GM12878 (cell line): ENCODE measurements around the gene TTLL13. TPM values are rescaled to one million over a fixed set of nuclear protein-coding genes. Genes with fewer than 3 reads are reported as not detected.
"Not testable (repeated sequence)": the region's sequence is repeated elsewhere in the genome, so short reads cannot be mapped to it uniquely, and the experiment has no call there.

Experiments used
- ATAC-seq: fragments of 200-7000 bp; cut with Tn5 transposase; 3 replicates; pipeline ENCODE4 v1.9.1; 2020; ENCODE audit warnings: mild to moderate bottlenecking, moderate library complexity
- BruUV-seq: library from RNA; stranded (reverse); fragments of 400-500 nt; replicated peaks from 2 replicates; lab custom pipeline; 2021; lab: Mats Ljungman, UMichigan
- CTCF ChIA-PET: fragments of 300-600 bp; sonication (Branson Sonifier 250); formaldehyde crosslinking; extraction: SDS; loops from one replicate; lab custom pipeline; 2021; ENCODE audit warnings: inconsistent platforms; lab: Yijun Ruan, JAX
- POLR2A ChIA-PET: fragments of 350-600 bp; formaldehyde crosslinking; extraction: SDS; loops from one replicate; lab custom pipeline; 2021; ENCODE audit warnings: inconsistent platforms; lab: Charles Lee
- RAD21 ChIA-PET: fragments of 300-600 bp; sonication (Branson Sonifier 250); formaldehyde crosslinking; loops from one replicate; lab custom pipeline; 2023; ENCODE audit warnings: antibody characterized with exemption; ENCODE audit not compliant: unreplicated experiment; lab: Charles Lee
- SMC1A ChIA-PET: fragments of 300-600 bp; sonication (Branson Sonifier 250); formaldehyde crosslinking; loops from one replicate; lab custom pipeline; 2023; ENCODE audit not compliant: unreplicated experiment, uncharacterized antibody; lab: Charles Lee
- DNase-seq: peaks from one replicate; pipeline ENCODE4 v3.0.0-alpha.2; 2011; ENCODE audit warnings: low read depth, low spot score
- FAIRE-seq: peaks from 3 replicates; lab custom pipeline; 2011; peaks lifted over from hg19 to GRCh38; lab: Jason Lieb, UNC
- H2AFZ ChIP-seq: 2 replicates; pipeline ENCODE4 v1.6.0; 2011; ENCODE audit warnings: low read depth, low read length, control low read depth; ENCODE audit not compliant: control insufficient read depth
- H3K27ac ChIP-seq: 2 replicates; pipeline ENCODE4 v1.5.1; 2011; ENCODE audit warnings: control low read depth; ENCODE audit not compliant: control insufficient read depth, insufficient read depth
- H3K27me3 ChIP-seq, 2 experiments: replicated peaks in 1 of 2; 2 replicates each; pipeline versions ENCODE4 v1.6.0 to v1.6.1; 2011; ENCODE audit warnings: low read length in 1 of 2; ENCODE audit not compliant: control insufficient read depth in 2 of 2, insufficient read depth in 2 of 2
- H3K36me3 ChIP-seq, 2 experiments: 2 replicates each; pipeline ENCODE4 v1.5.1; 2011; ENCODE audit warnings: low read length in 1 of 2; ENCODE audit not compliant: control insufficient read depth in 2 of 2, insufficient read depth in 2 of 2
- H3K4me1 ChIP-seq: 2 replicates; pipeline ENCODE4 v1.6.1; 2011; ENCODE audit warnings: mild to moderate bottlenecking, low read length, moderate library complexity, mixed read lengths; ENCODE audit not compliant: control insufficient read depth, insufficient read depth
- H3K4me2 ChIP-seq: 2 replicates; pipeline ENCODE4 v1.6.0; 2011; ENCODE audit warnings: control low read depth; ENCODE audit not compliant: control insufficient read depth, insufficient read depth
- H3K4me3 ChIP-seq: fragments of 200-600 bp; sonication (generic); 2 replicates; pipeline ENCODE4 v1.5.1; 2016
- H3K79me2 ChIP-seq: 2 replicates; pipeline ENCODE4 v1.6.0; 2011; ENCODE audit warnings: low read length; ENCODE audit not compliant: control insufficient read depth, insufficient read depth
- H3K9ac ChIP-seq: 2 replicates; pipeline ENCODE4 v1.8.0; 2011; ENCODE audit warnings: low read length, control low read depth, mixed read lengths; ENCODE audit not compliant: control insufficient read depth, insufficient read depth
- H3K9me3 ChIP-seq: replicated peaks from 3 replicates; pipeline ENCODE4 v1.5.1; 2011; ENCODE audit warnings: mild to moderate bottlenecking, low read length; ENCODE audit not compliant: control insufficient read depth, insufficient read depth
- H4K20me1 ChIP-seq: 2 replicates; pipeline ENCODE4 v1.6.0; 2011; ENCODE audit not compliant: control insufficient read depth, insufficient read depth
- KLF5 ChIP-seq: fragments of 450-650 bp; IDR thresholded peaks from 2 replicates; pipeline ENCODE4 v1.6.1; 2014; ENCODE audit warnings: mild to moderate bottlenecking; ENCODE audit not compliant: partially characterized antibody
- SIN3A ChIP-seq: IDR thresholded peaks from 2 replicates; pipeline ENCODE4 v1.6.1; 2012; ENCODE audit warnings: low read depth, low read length, improper control_type of control experiment
- SMAD5 ChIP-seq: IDR thresholded peaks from 2 replicates; pipeline ENCODE4 v1.6.1; 2016; ENCODE audit warnings: antibody characterized with exemption, low read depth
- WGBS: methylation state at CpG from one replicate; pipeline ENCODE4 v1.1.6; 2016; ENCODE audit warnings: low lambda C conversion rate; ENCODE audit not compliant: insufficient replicate concordance, insufficient coverage; ENCODE audit errors: missing lambda C conversion rate; 5-methylcytosine and 5-hydroxymethylcytosine counted together
- in situ Hi-C: fragments of 300-500 bp; cut with MboI; formaldehyde crosslinking; loops from 9 replicates; pipeline ENCODE4 v1.14.3; 2018; ENCODE audit warnings: mixed read lengths
- intact Hi-C: fragments of 100-400 bp; cut with micrococcal nuclease; formaldehyde crosslinking; loops from one replicate; pipeline ENCODE4 v1.14.2; 2022; ENCODE audit not compliant: unreplicated experiment
- polyA plus RNA-seq, 11 experiments: library from polyadenylated mRNA; depleted of rRNA in 4 of 11; unstranded in 6 of 11; stranded (reverse) in 5 of 11; fragments of >200 nt; fragmentation: Nextera tagmentation in 4 of 11; fragmentation: Illumina TruSeq in 1 of 11; extraction: Ambion mirVana in 4 of 11; extraction: Trizol in 1 of 11; gene quantifications; 1 replicate in 1 of 11; 2 replicates in 10 of 11; pipeline versions ENCODE4 v1.2.1 to v1.2.3, GENCODE V29; 2011 to 2016; ENCODE audit warnings: inconsistent platforms in 2 of 11, missing spikeins in 2 of 11, low read depth in 1 of 11
- total RNA-seq, 4 experiments: library from RNA; depleted of rRNA in 3 of 4; stranded (reverse); fragments of >200 nt in 3 of 4; fragmentation: Illumina TruSeq in 1 of 4; extraction: Trizol in 1 of 4; gene quantifications; 2 replicates each; pipeline versions ENCODE4 v1.2.1 to v1.2.3, GENCODE V29; 2013 to 2021

The TTLL13 gene
- total and polyA plus RNA-seq, 10 of the 15 experiments (the other 5 are each of a cell fraction or from before 2014, with no cell fraction given) = 0.03 to 0.32 (median 0.13) TPM; not detected in 1

DNA sequence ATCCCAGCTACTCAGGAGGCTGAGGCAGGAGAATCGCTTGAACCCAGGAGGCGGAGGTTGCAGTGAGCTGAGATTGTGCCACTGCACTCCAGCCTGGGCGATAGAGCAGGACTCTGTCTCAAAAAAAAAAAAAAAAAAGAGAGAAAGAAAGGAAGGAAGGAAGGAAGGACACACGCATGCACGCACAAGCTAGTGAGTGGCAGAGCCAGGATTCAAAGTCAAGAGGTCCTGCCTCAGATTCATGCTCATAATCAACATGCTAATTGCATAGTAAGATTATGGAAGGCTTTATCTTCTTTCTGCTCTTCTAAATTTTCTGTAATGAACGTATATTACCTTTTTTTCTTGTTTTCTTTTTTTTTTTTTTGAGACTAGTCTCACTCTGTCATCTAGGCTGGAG is 11.4 kb downstream of the TTLL13 start:
- H3K9me3 ChIP-seq, H3K36me3 ChIP-seq, H3K9ac ChIP-seq, H3K79me2 ChIP-seq, FAIRE-seq, BruUV-seq, H3K4me3 ChIP-seq, intact Hi-C loops, RAD21 ChIA-PET, H3K4me2 ChIP-seq, ATAC-seq, DNase-seq, H3K27ac ChIP-seq, in situ Hi-C loops, H2AFZ ChIP-seq, H3K27me3 ChIP-seq, H4K20me1 ChIP-seq: not testable (repeated sequence)
- POLR2A ChIA-PET = interaction anchor here (0.7 to 1.6 kb wide), 3 partner anchors 56 to 330 kb away, joined by 3 to 6 read pairs (median 4); no protein-coding TSS in a partner anchor
- SMC1A ChIA-PET = interaction anchor here (0.9 to 1.5 kb wide), 4 partner anchors 12 to 117 kb away, joined by 3 read pairs; no protein-coding TSS in a partner anchor
- WGBS = 100% methylated on average over 3 of the region's 6 CpGs
- H3K4me1 ChIP-seq = peaks cover 34% of the 10 kb centered on the region
- CTCF ChIA-PET = interaction anchor here (0.6 to 3.6 kb wide), 3 partner anchors 28 to 237 kb away, joined by 3 to 10 read pairs (median 4); partner anchors contain the start of genes CIB1 and GDPGP1

DNA sequence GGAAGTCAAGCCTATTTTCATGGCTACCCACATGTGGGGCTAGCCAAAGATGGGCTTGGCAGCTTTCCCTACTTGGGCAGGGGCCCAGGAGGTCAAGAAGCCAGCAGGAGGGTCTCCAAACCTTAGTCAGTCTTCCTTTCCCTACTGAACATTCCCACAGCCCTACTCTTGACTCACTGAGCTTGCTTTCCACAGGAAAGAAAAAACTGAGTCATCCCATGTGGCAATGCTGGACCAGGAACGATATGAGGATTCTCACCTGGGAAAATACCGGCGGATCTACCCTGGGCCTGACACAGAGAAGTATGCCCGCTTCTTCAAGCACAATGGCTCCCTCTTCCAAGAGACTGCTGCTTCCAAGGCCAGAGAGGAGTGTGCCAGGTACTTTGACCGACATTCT is 12.5 kb downstream of the TTLL13 start:
- intact Hi-C loops = no loop called here

More for the DNA sequence above, 12.5 kb downstream of the TTLL13 start:
- BruUV-seq = no TSS peak
- ATAC-seq = no peak
- H3K36me3 ChIP-seq = no peaks in the 10 kb centered on the region
- H3K4me3 ChIP-seq = no peak overlapping the region
- ChIA-PET POLR2A (interaction anchor here (0.6 to 2.1 kb wide), 5 partner anchors 12 to 57 kb away, joined by 3 to 25 read pairs (median 5); partner anchors contain the start of genes CIB1, GDPGP1 and TTLL13), SMC1A (interaction anchor here (0.9 to 1.7 kb wide), 7 partner anchors 11 to 118 kb away, joined by 3 to 4 read pairs (median 3); no protein-coding TSS in a partner anchor), RAD21 (no interaction called here), CTCF (interaction anchor here (0.7 to 3.6 kb wide), 3 partner anchors 29 to 111 kb away, joined by 3 to 10 read pairs (median 7); partner anchors contain the start of genes CIB1 and GDPGP1)
- no peak overlapping the region for H3K4me2 ChIP-seq
- H3K27ac ChIP-seq = no peak overlapping the region
- peaks cover 18% of the 10 kb centered on the region for H3K79me2 ChIP-seq
- H3K27me3 ChIP-seq = no peaks in the 10 kb centered on the region; a peak in 1 of 4 replicates
- FAIRE-seq = no peak
- peaks cover 34% of the 10 kb centered on the region for H3K4me1 ChIP-seq
- TF ChIP-seq KLF5 = no peak
- no peak for TF ChIP-seq SIN3A
- no peak for TF ChIP-seq SMAD5
- no peak overlapping the region for H2AFZ ChIP-seq
- 96% methylated on average over 5 of the region's 5 CpGs for WGBS
- no peak overlapping the region for H3K9ac ChIP-seq
- H3K9me3 ChIP-seq = no peaks in the 10 kb centered on the region
- no peak for DNase-seq
- no peaks in the 10 kb centered on the region for H4K20me1 ChIP-seq
- in situ Hi-C loops = no loop called here
